DMS 273 (cell line): ENCODE measurements around the gene RGS7.
"Not testable (repeated sequence)": the region's sequence is repeated elsewhere in the genome, so short reads cannot be mapped to it uniquely, and the experiment has no call there.

Experiments used
- DNase-seq: peaks from one replicate; lab custom pipeline; 2025; ENCODE audit not compliant: unreplicated experiment; lab: John Stamatoyannopoulos, UW

The RGS7 gene

GRCh38 chr1:241215203-241215602 lies 141.8 kb downstream of the RGS7 start:
- DNase-seq = no peak

GRCh38 chr1:241213139-241213538 lies 143.9 kb downstream of the RGS7 start:
- no peak for DNase-seq

- DNase-seq = no peak
Observed at GRCh38 chr1:241212628-241213027, 144.4 kb downstream of the RGS7 start.

GRCh38 chr1:241208910-241209379 lies 148.1 kb downstream of the RGS7 start:
- DNase-seq = no peak

GRCh38 chr1:241203817-241204216 lies 153.2 kb downstream of the RGS7 start:
- no peak for DNase-seq

- DNase-seq = no peak
Observed at GRCh38 chr1:241202401-241202800, 154.6 kb downstream of the RGS7 start.

- DNase-seq = no peak
Observed at GRCh38 chr1:241186716-241187115, 170.3 kb downstream of the RGS7 start.

GRCh38 chr1:241181971-241182370 lies 175.0 kb downstream of the RGS7 start:
- no peak for DNase-seq

- no peak for DNase-seq
Observed at GRCh38 chr1:241181471-241181870, 175.5 kb downstream of the RGS7 start.

GRCh38 chr1:241180569-241180968 lies 176.4 kb downstream of the RGS7 start:
- no peak for DNase-seq

GRCh38 chr1:241177660-241178059 lies 179.3 kb downstream of the RGS7 start:
- no peak for DNase-seq

GRCh38 chr1:241172486-241172885 lies 184.5 kb downstream of the RGS7 start:
- DNase-seq = no peak

- DNase-seq = no peak
Observed at GRCh38 chr1:241171991-241172390, 185.0 kb downstream of the RGS7 start.

GRCh38 chr1:241167121-241167630 lies 189.8 kb downstream of the RGS7 start:
- DNase-seq = peak; percentile 38

GRCh38 chr1:241166625-241167024 lies 190.4 kb downstream of the RGS7 start:
- DNase-seq = no peak

- DNase-seq = not testable (repeated sequence)
Observed at GRCh38 chr1:241165256-241165655, 191.7 kb downstream of the RGS7 start.

GRCh38 chr1:241163363-241163762 lies 193.6 kb downstream of the RGS7 start:
- no peak for DNase-seq

GRCh38 chr1:241161188-241161689 lies 195.8 kb downstream of the RGS7 start:
- DNase-seq = no peak

- DNase-seq = no peak
Observed at GRCh38 chr1:241157435-241157834, 199.6 kb downstream of the RGS7 start.

GRCh38 chr1:241156231-241156965 lies 200.6 kb downstream of the RGS7 start:
- no peak for DNase-seq

GRCh38 chr1:241145881-241146280 lies 211.1 kb downstream of the RGS7 start:
- no peak for DNase-seq

GRCh38 chr1:241143765-241144442 lies 213.1 kb downstream of the RGS7 start:
- DNase-seq = no peak
